ENCODE data around the gene CRISPLD2. TPM values are rescaled to one million over a fixed set of nuclear protein-coding genes. Genes with fewer than 3 reads are reported as not detected.

CRISPLD2 gene
- total and polyA plus RNA-seq, 10 of the 15 experiments (the other 5 are each of a cell fraction or from before 2014, with no cell fraction given): 0.03 to 0.30 (median 0.08) TPM; not detected in 5

GRCh38 chr16:84786605-84787262 is 33.1 kb upstream of the CRISPLD2 start:
- Histone ChIP-seq H2AFZ (ENCODE audit: control insufficient read depth, low read depth, low read length) (no peak overlapping the region), H3K36me3 (ENCODE audit: control insufficient read depth in 2 of 2, insufficient read depth in 2 of 2, low read length in 1 of 2) (no peaks in the 10 kb centered on the region; a peak in 1 of 4 replicates), H4K20me1 (ENCODE audit: control insufficient read depth, insufficient read depth) (no peaks in the 10 kb centered on the region), H3K4me2 (ENCODE audit: control insufficient read depth, insufficient read depth) (no peak overlapping the region), H3K4me1 (ENCODE audit: control insufficient read depth, insufficient read depth, low read length) (no peaks in the 10 kb centered on the region), H3K9me3 (replicated peaks; ENCODE audit: control insufficient read depth, insufficient read depth, low read length) (no peaks in the 10 kb centered on the region), H3K27ac (ENCODE audit: control insufficient read depth, insufficient read depth) (no peak overlapping the region), H3K4me3 (no peak overlapping the region), H3K9ac (ENCODE audit: control insufficient read depth, insufficient read depth, low read length) (no peak overlapping the region), H3K27me3 (replicated peaks in 1 of 2; ENCODE audit: control insufficient read depth in 2 of 2, insufficient read depth in 2 of 2, low read length in 1 of 2) (no peaks in the 10 kb centered on the region), H3K79me2 (ENCODE audit: control insufficient read depth, insufficient read depth, low read length) (no peaks in the 10 kb centered on the region)
- CTCF ChIA-PET: interaction anchor here (1.1 to 1.4 kb wide), 2 partner anchors 11 to 32 kb away, joined by 3 to 4 read pairs; no protein-coding TSS in a partner anchor
- in situ Hi-C loops (cut with MboI): no loop called here
- SMC1A ChIA-PET (ENCODE audit: uncharacterized antibody, unreplicated experiment): interaction anchor here (0.9 kb wide), 1 partner anchor 17 kb away, joined by 3 read pairs; no protein-coding TSS in a partner anchor
- RAD21 ChIA-PET (ENCODE audit: unreplicated experiment): no interaction called here
- POLR2A ChIA-PET: no interaction called here
- 92% methylated on average over 13 of the region's 13 CpGs for WGBS (ENCODE audit: insufficient coverage, insufficient replicate concordance, low lambda C conversion rate, missing lambda C conversion rate)
- intact Hi-C loops (cut with micrococcal nuclease; ENCODE audit: unreplicated experiment): no loop called here
- TF ChIP-seq MTA3 (IDR thresholded peaks at IDR 0.05; ENCODE audit: borderline replicate concordance, low read length): no peak
- TF ChIP-seq POU2F2 (IDR thresholded peaks at IDR 0.05; ENCODE audit: borderline replicate concordance, low read depth, low read length): no peak
- TF ChIP-seq, protein P1, sequence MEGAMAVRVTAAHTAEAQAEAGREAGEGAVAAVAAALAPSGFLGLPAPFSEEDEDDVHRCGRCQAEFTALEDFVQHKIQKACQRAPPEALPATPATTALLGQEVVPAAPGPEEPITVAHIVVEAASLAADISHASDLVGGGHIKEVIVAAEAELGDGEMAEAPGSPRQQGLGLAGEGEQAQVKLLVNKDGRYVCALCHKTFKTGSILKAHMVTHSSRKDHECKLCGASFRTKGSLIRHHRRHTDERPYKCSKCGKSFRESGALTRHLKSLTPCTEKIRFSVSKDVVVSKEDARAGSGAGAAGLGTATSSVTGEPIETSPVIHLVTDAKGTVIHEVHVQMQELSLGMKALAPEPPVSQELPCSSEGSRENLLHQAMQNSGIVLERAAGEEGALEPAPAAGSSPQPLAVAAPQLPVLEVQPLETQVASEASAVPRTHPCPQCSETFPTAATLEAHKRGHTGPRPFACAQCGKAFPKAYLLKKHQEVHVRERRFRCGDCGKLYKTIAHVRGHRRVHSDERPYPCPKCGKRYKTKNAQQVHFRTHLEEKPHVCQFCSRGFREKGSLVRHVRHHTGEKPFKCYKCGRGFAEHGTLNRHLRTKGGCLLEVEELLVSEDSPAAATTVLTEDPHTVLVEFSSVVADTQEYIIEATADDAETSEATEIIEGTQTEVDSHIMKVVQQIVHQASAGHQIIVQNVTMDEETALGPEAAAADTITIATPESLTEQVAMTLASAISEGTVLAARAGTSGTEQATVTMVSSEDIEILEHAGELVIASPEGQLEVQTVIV (IDR thresholded peaks at IDR 0.05; ENCODE audit: borderline replicate concordance, partially characterized antibody): no peak
- BruUV-seq (replicated peaks): no TSS peak
- FAIRE-seq (no peak), DNase-seq (ENCODE audit: low read depth, low spot score) (no peak), ATAC-seq (no peak)

GRCh38 chr16:84787263-84787622 is 32.5 kb upstream of the CRISPLD2 start:
- no peak for ATAC-seq
- BruUV-seq (replicated peaks): no TSS peak
- Histone ChIP-seq H3K4me3 (no peak overlapping the region), H3K36me3 (ENCODE audit: control insufficient read depth in 2 of 2, insufficient read depth in 2 of 2, low read length in 1 of 2) (no peaks in the 10 kb centered on the region; a peak in 1 of 4 replicates), H3K9ac (ENCODE audit: control insufficient read depth, insufficient read depth, low read length) (no peak overlapping the region), H3K79me2 (ENCODE audit: control insufficient read depth, insufficient read depth, low read length) (no peaks in the 10 kb centered on the region), H3K4me1 (ENCODE audit: control insufficient read depth, insufficient read depth, low read length) (no peaks in the 10 kb centered on the region), H3K27me3 (replicated peaks in 1 of 2; ENCODE audit: control insufficient read depth in 2 of 2, insufficient read depth in 2 of 2, low read length in 1 of 2) (no peaks in the 10 kb centered on the region), H3K27ac (ENCODE audit: control insufficient read depth, insufficient read depth) (no peak overlapping the region), H2AFZ (ENCODE audit: control insufficient read depth, low read depth, low read length) (no peak overlapping the region), H4K20me1 (ENCODE audit: control insufficient read depth, insufficient read depth) (no peaks in the 10 kb centered on the region), H3K4me2 (ENCODE audit: control insufficient read depth, insufficient read depth) (no peak overlapping the region), H3K9me3 (replicated peaks; ENCODE audit: control insufficient read depth, insufficient read depth, low read length) (no peaks in the 10 kb centered on the region)
- TF ChIP-seq SUPT20H (IDR thresholded peaks at IDR 0.05; ENCODE audit: borderline replicate concordance, control insufficient read depth, low read depth, low read length) (no peak), KLF5 (IDR thresholded peaks at IDR 0.05; ENCODE audit: partially characterized antibody) (no peak), MYB (IDR thresholded peaks at IDR 0.05; ENCODE audit: borderline replicate concordance, low read depth, low read length) (no peak), CHD1 (IDR thresholded peaks at IDR 0.05; ENCODE audit: low read depth, low read length) (no peak), STAT3 (IDR thresholded peaks at IDR 0.05; ENCODE audit: low read depth, low read length) (no peak)
- WGBS (ENCODE audit: insufficient coverage, insufficient replicate concordance, low lambda C conversion rate, missing lambda C conversion rate): 84% methylated on average over 5 of the region's 5 CpGs
- intact Hi-C loops (cut with micrococcal nuclease; ENCODE audit: unreplicated experiment): no loop called here
- ChIA-PET POLR2A (no interaction called here), CTCF (interaction anchor here (0.6 to 1.4 kb wide), 2 partner anchors 11 to 48 kb away, joined by 3 read pairs; no protein-coding TSS in a partner anchor), SMC1A (ENCODE audit: uncharacterized antibody, unreplicated experiment) (interaction anchor here (0.9 kb wide), 1 partner anchor 17 kb away, joined by 3 read pairs; no protein-coding TSS in a partner anchor), RAD21 (ENCODE audit: unreplicated experiment) (interaction anchor here (0.6 kb wide), 1 partner anchor 32 kb away, joined by 3 read pairs; no protein-coding TSS in a partner anchor)
- in situ Hi-C loops (cut with MboI): no loop called here
- no peak for DNase-seq (ENCODE audit: low read depth, low spot score)
- FAIRE-seq: no peak

All from GM12878 (cell line).